ENCODE results near the gene KLF2.
A peak's percentile ranks its signal among the peaks of the same experiment; 100 is the strongest.
"Not testable (repeated sequence)": the region's sequence is repeated elsewhere in the genome, so short reads cannot be mapped to it uniquely, and the experiment has no call there.

The KLF2 gene

DNA sequence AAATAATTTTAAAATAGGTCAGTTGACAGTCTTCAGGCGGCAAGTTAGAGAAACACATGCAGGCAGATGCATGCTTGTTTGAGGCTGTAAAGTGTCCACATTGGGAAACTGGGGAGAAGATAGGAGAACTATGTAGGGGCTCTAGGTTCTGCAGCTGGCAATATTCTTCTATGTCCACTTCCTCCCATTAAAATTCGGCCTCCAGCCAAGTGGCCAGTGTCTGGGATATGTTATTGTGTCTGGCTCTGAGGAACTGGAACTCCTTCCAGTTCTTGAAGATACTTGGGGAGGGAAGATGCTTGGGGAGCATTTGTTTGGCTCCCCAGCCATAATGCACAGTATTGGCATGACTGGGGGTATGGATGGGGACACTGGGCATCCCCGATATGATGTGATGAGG, 20.9 kb upstream of the KLF2 start:
- H3K9me3 ChIP-seq, result no peaks in the 10 kb centered on the region
- no peaks in the 10 kb centered on the region for H3K36me3 ChIP-seq
- no peak overlapping the region for H3K4me3 ChIP-seq
- no peaks in the 10 kb centered on the region for H3K27me3 ChIP-seq
- peak in 1 of 2 donors; percentile 72 for DNase-seq
- TF ChIP-seq, protein P1, sequence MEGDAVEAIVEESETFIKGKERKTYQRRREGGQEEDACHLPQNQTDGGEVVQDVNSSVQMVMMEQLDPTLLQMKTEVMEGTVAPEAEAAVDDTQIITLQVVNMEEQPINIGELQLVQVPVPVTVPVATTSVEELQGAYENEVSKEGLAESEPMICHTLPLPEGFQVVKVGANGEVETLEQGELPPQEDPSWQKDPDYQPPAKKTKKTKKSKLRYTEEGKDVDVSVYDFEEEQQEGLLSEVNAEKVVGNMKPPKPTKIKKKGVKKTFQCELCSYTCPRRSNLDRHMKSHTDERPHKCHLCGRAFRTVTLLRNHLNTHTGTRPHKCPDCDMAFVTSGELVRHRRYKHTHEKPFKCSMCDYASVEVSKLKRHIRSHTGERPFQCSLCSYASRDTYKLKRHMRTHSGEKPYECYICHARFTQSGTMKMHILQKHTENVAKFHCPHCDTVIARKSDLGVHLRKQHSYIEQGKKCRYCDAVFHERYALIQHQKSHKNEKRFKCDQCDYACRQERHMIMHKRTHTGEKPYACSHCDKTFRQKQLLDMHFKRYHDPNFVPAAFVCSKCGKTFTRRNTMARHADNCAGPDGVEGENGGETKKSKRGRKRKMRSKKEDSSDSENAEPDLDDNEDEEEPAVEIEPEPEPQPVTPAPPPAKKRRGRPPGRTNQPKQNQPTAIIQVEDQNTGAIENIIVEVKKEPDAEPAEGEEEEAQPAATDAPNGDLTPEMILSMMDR (IDR thresholded peaks at IDR 0.05), result no peak
- peaks cover 0 to 15% (median 2%) of the 10 kb centered on the region in 4 donors for H3K4me1 ChIP-seq
- H3K27ac ChIP-seq, result no peak overlapping the region
- intact Hi-C loops (cut with DNase I; ENCODE audit: low total_unique reads), result no loop called here

DNA sequence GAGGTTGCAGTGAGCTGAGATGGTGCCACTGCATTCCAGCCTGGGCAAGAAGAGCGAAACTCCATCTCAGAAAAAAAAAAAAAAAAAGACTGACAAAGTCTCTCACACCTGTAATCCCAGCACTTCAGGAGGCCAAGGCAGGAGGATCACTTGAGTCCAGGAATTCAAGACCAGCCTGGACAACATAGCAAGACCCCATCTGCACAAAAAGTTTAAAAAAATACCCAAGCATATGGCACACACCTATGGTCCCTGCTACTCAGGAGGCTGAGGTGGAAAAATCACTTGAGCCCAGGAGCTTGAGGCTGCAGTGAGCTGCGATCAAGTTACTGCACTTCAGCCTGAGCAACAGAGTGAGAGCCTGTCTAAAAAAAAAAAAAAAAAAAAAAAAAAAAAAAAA, 20.1 kb upstream of the KLF2 start:
- H3K27me3 ChIP-seq; H3K27ac ChIP-seq; H3K36me3 ChIP-seq; intact Hi-C loops (cut with DNase I; ENCODE audit: low total_unique reads); H3K9me3 ChIP-seq; H3K4me3 ChIP-seq; DNase-seq: not testable (repeated sequence)
- H3K4me1 ChIP-seq, result peaks cover 0 to 15% (median 2%) of the 10 kb centered on the region in 4 donors

DNA sequence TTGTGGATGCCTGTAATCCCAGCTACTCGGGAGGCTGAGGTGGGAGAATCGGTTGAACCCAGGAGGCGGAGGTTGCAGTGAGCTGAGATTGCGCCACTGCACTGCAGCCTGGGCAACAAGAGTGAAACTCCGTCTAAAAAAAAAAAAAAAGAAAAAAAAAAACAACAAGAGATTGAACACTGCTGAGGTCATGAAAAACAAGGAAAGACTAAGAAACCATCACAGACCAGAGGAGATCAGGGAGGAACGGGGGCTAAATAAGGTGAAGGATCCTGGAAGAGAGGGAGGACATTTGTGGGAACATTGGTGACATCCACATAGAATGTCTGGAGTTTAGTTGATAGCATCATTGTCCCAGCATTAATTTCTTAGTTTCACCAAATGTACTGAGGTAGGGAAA, 19.6 kb upstream of the KLF2 start:
- peaks cover 0 to 15% (median 2%) of the 10 kb centered on the region in 4 donors for H3K4me1 ChIP-seq
- H3K9me3 ChIP-seq; H3K4me3 ChIP-seq; H3K27ac ChIP-seq; H3K27me3 ChIP-seq; H3K36me3 ChIP-seq; DNase-seq; intact Hi-C loops (cut with DNase I; ENCODE audit: low total_unique reads): not testable (repeated sequence)

DNA sequence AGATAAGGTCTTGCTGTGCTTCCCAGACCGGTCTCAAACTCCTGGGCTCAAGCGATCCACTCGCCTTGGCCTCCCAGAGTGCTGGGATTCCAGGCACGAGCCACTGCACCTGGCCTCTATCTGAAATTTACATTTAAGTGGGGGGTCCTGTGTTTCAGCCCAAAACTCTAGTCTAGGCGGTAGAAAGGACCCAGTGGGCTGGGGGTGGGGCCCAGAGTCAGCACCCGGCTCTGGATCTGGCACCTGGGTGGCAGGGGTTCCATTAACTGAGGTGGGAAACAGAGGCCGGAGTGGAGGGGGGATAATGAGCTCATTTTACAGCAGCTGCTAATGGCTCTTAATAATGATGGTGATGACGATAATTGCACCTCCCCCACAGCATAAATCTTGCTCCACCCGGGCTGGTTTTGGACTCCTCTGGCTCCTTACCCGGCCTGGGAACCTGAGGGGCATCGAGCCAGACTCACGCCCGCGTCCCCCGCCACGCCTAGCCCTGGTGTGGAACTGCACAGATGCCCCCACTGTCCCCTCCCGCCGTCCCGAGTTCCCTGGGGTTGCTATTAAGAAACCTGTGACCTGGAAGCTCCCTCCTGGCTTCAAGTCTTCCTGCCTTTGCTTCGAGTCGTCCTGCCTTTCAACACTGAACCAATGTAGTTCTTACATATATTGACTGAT, 17.8 kb upstream of the KLF2 start:
- Histone ChIP-seq H3K4me1 (peaks cover 0 to 15% (median 2%) of the 10 kb centered on the region in 4 donors), H3K4me3 (no peak overlapping the region), H3K27ac (no peak overlapping the region), H3K36me3 (no peaks in the 10 kb centered on the region), H3K27me3 (no peaks in the 10 kb centered on the region), H3K9me3 (no peaks in the 10 kb centered on the region)
- intact Hi-C loops (cut with DNase I; ENCODE audit: low total_unique reads), result no loop called here
- no peak for DNase-seq
- TF ChIP-seq, protein P1 (IDR thresholded peaks at IDR 0.05), result no peak

DNA sequence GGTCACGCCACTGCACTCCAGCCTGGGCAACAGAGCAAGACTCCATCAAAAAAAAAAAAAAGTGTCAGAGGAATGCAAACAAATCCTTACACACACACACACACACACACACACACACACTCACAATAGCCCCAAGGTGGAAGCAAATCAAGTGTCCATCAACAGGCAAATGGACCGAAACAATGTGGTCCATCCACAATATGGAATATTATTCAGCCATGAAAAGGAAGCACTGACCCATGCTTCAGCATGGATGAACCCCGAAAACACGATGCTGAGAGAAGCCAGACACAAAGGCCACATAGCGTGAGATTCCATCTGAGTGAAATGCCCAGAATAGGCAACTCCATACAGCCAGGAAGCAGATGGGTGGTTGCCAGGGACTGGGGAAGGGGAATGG, 16.5 kb upstream of the KLF2 start:
- TF ChIP-seq, protein P1 (IDR thresholded peaks at IDR 0.05), result no peak
- intact Hi-C loops (cut with DNase I; ENCODE audit: low total_unique reads), result no loop called here
- H3K9me3 ChIP-seq, result no peaks in the 10 kb centered on the region
- H3K27ac ChIP-seq, result no peak overlapping the region
- no peaks in the 10 kb centered on the region for H3K27me3 ChIP-seq
- DNase-seq, result no peak
- H3K4me1 ChIP-seq, result peaks cover 0 to 21% (median 2%) of the 10 kb centered on the region in 4 donors
- H3K36me3 ChIP-seq, result no peaks in the 10 kb centered on the region
- no peak overlapping the region for H3K4me3 ChIP-seq

DNA sequence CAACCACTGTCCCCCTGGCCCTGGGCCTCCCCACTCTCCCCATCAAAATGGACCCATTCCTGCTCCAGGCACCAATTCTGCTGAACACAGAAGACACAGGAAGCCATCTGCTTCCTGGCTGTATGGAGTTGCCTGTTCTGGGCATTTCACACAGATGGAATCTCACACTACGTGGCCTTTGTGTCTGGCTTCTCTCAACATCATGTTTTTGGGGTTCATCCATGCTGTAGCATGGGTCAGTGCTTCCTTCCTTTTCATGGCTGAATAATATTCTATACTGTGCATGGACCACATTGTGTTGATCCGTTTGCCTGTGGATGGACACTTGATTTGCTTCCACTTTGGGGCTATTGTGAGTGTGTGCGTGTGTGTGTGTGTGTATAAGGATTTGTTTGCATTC, 15.0 kb upstream of the KLF2 start:
- Histone ChIP-seq H3K27me3 (no peaks in the 10 kb centered on the region), H3K9me3 (no peaks in the 10 kb centered on the region), H3K4me1 (peaks cover 0 to 21% (median 7%) of the 10 kb centered on the region in 4 donors), H3K4me3 (no peak overlapping the region), H3K27ac (no peak overlapping the region), H3K36me3 (no peaks in the 10 kb centered on the region)
- intact Hi-C loops (cut with DNase I; ENCODE audit: low total_unique reads), result no loop called here
- DNase-seq, result no peak
- TF ChIP-seq, protein P1 (IDR thresholded peaks at IDR 0.05), result no peak

Measured in tibial artery (tissue), 4 donors.